Lung (tissue), 12 donors: ENCODE data around the gene LONRF3. TPM values are rescaled to one million over a fixed set of nuclear protein-coding genes. Genes with fewer than 3 reads are reported as not detected.
"Not testable (repeated sequence)": the region's sequence is repeated elsewhere in the genome, so short reads cannot be mapped to it uniquely, and the experiment has no call there.

Experiments
- ATAC-seq: fragments of 200-7000 bp; cut with Tn5 transposase; one replicate; pipeline ENCODE4 v1.9.1; 2020; ENCODE audit warnings: moderate number of reproducible peaks; ENCODE audit not compliant: insufficient read depth, low FRiP score
- DNase-seq, 3 donors: peaks; one replicate each; pipeline ENCODE4 v3.0.0-alpha.2; 2013 to 2017
- H3K27ac ChIP-seq, 2 donors: one replicate each; pipeline ENCODE4 v1.5.1; 2013; ENCODE audit warnings: mild to moderate bottlenecking in 2 of 2, moderate library complexity in 2 of 2, control low read depth in 1 of 2, inconsistent platforms in 1 of 2, low read depth in 1 of 2, low read length in 1 of 2
- H3K27me3 ChIP-seq, 3 donors: one replicate each; pipeline ENCODE4 v1.5.1; 2013; ENCODE audit warnings: low read length in 2 of 3; ENCODE audit not compliant: control insufficient read depth in 3 of 3, insufficient read depth in 3 of 3
- H3K36me3 ChIP-seq, 4 donors: one replicate each; pipeline ENCODE4 v1.5.1; 2013; ENCODE audit warnings: low read length in 4 of 4, mild to moderate bottlenecking in 1 of 4, moderate library complexity in 1 of 4; ENCODE audit not compliant: control insufficient read depth in 4 of 4, insufficient read depth in 4 of 4
- H3K4me1 ChIP-seq, 5 donors: one replicate each; pipeline ENCODE4 v1.5.1; 2013; ENCODE audit warnings: low read length in 5 of 5, mild to moderate bottlenecking in 2 of 5, moderate library complexity in 1 of 5; ENCODE audit not compliant: control insufficient read depth in 5 of 5, insufficient read depth in 5 of 5
- H3K4me3 ChIP-seq: one replicate; pipeline ENCODE4 v1.5.1; 2013; ENCODE audit warnings: mild to moderate bottlenecking, control low read depth, moderate library complexity
- H3K9ac ChIP-seq, 2 donors: one replicate each; pipeline ENCODE4 v1.5.1; 2013; ENCODE audit warnings: low read length in 2 of 2, control low read depth in 1 of 2; ENCODE audit not compliant: insufficient read depth in 1 of 2
- H3K9me3 ChIP-seq, 4 donors: one replicate each; pipeline ENCODE4 v1.5.1; 2013; ENCODE audit warnings: low read length in 3 of 4, mild to moderate bottlenecking in 1 of 4, moderate library complexity in 1 of 4; ENCODE audit not compliant: control insufficient read depth in 4 of 4, insufficient read depth in 3 of 4
- CTCF ChIP-seq: IDR thresholded peaks from 2 replicates; pipeline ENCODE4 v1.5.1; 2012; ENCODE audit warnings: mild to moderate bottlenecking; ENCODE audit errors: control extremely low read depth, extremely low read depth
- WGBS, 2 donors: extraction: QIAGEN DNeasy Blood & Tissue Kit; methylation state at CpG; one replicate each; pipeline ENCODE4 v1.1.7; 2013; 5-methylcytosine and 5-hydroxymethylcytosine counted together
- polyA plus RNA-seq, 2 donors: library from polyadenylated mRNA; stranded (reverse); fragments of 200-250 nt; gene quantifications; one replicate each; pipeline ENCODE4 v1.2.1, GENCODE V29; 2013
- total RNA-seq, 2 donors: library from RNA; depleted of rRNA in 1 of 2; stranded (reverse); fragments of >200 nt in 1 of 2; gene quantifications; one replicate each; pipeline ENCODE4 v1.2.1, GENCODE V29; 2014 to 2021
- donor health status: control.
- donor health status: control.
- donor health status: Bipolar disorder and iron deficiency.
- donor health status: healthy.
- donor health status: DM: yes; HTN: yes; CAD: no.

LONRF3 gene
- total and polyA plus RNA-seq, 4 donors = 3.8 to 22.5 (median 7.9) TPM

- Histone ChIP-seq H3K36me3 (peaks cover 0 to 6% (median 0%) of the 10 kb centered on the region in 4 donors), H3K27me3 (no peaks in the 10 kb centered on the region), H3K4me1 (no peaks in the 10 kb centered on the region), H3K27ac (no peak overlapping the region), H3K9me3 (peaks cover 0 to 10% (median 2%) of the 10 kb centered on the region in 4 donors), H3K4me3 (no peak overlapping the region), H3K9ac (no peak overlapping the region)
- ATAC-seq = no peak
- no peak for DNase-seq
- 42 to 60% methylated on average over 1 of the region's 1 CpG for WGBS, 2 donors
- TF ChIP-seq CTCF = no peak
Measured at GRCh38 chrX:119017077-119017476, 42.7 kb downstream of the LONRF3 start.

DNA sequence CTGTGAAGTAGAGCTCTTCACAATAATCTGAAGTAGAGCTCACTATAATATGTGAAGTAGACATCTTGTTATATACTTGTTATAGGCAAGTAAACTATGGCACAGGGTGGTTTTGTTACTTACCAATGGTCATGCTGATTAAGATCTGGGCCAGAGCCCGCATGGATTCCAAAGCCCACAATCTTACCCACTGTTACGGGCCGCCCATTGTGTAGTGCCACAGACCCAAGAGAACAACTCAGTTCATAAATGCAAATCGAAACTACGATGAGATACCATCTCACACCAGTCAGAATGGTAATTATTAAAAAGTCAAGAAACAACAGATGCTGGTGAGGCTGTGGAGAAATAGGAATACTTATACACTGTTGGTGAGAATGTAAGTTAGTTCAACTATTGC lies 51.5 kb downstream of the LONRF3 start:
- Histone ChIP-seq H3K27ac (no peak overlapping the region), H3K27me3 (no peaks in the 10 kb centered on the region), H3K4me1 (no peaks in the 10 kb centered on the region), H3K4me3 (no peak overlapping the region), H3K9ac (no peak overlapping the region), H3K36me3 (no peaks in the 10 kb centered on the region), H3K9me3 (no peaks in the 10 kb centered on the region)
- WGBS, 2 donors = 92 to 97% methylated on average over 5 of the region's 5 CpGs
- ATAC-seq (no peak), DNase-seq (no peak)
- TF ChIP-seq CTCF = no peak

DNA sequence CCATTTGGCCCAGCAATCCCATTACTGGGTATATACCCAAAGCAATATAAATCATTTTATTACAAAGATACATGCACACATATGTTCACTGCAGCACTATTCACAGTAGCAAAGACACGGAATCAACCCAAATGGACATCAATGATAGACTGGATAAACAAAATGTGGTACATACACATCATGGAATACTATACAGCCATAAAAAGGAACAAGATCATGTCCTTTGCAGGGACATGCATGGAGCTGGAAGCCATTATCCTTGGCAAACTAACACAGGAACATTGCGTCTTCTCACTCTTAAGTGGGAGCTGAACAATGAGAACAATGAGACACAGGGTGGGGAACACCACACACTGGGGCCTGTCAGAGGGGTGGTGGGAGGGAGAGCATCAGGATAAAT lies 51.9 kb downstream of the LONRF3 start:
- WGBS, 2 donors = 91 to 92% methylated on average over 2 of the region's 2 CpGs
- H3K9ac ChIP-seq, ATAC-seq, H3K27me3 ChIP-seq, H3K4me3 ChIP-seq, H3K9me3 ChIP-seq, H3K27ac ChIP-seq, DNase-seq, H3K36me3 ChIP-seq, H3K4me1 ChIP-seq: not testable (repeated sequence)

DNA sequence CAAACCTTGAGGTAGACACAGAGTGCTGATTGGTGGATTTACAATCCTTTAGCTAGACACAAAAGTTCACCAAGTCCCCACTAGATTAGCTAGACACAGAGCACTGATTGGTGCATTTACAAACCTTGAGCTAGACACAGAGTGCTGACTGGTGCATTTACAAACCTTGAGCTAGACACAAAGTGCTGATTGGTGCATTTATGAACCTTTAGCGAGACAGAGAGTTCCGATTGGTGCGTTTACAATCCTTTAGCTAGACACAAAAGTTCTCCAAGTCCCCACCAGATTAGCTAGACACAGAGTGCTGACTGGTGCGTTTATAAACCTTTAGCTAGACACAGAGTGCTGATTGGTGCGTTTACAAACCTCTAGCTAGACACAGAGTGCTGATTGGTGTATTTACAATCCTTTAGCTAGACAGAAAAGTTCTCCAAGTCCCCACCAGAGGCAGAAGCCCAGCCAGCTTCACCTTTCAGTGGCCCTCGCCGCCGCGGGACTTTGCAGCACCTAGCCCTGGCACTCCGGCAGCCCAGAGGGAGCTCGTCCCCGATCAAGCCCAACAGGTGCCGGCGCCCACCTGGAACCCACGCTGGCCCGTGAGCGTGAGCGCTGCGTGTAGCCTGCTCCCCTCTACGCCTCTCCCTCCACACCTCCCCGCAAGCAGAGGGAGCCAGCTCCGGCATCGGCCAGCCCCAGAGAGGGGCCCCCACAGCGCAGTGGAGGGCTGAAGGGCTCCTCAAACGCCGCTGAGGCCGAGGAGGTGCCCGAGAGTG lies 53.7 kb downstream of the LONRF3 start:
- H3K27me3 ChIP-seq, H3K36me3 ChIP-seq, ATAC-seq, H3K4me1 ChIP-seq, H3K4me3 ChIP-seq, DNase-seq, H3K27ac ChIP-seq, H3K9ac ChIP-seq, H3K9me3 ChIP-seq: not testable (repeated sequence)
- WGBS, 2 donors = 86 to 98% methylated on average over 13 to 28 of the region's 28 CpGs
